NT2/D1 (cell line): Measurements from ENCODE around the gene USP21.

Experiments used
- SUZ12 ChIP-seq: IDR thresholded peaks from 2 replicates; pipeline ENCODE4 v1.6.1; 2011; ENCODE audit not compliant: insufficient read length, insufficient read depth; ENCODE audit errors: extremely low read depth
- YY1 ChIP-seq: IDR thresholded peaks from 2 replicates; pipeline ENCODE4 v1.6.1; 2011; ENCODE audit not compliant: insufficient read length, insufficient read depth
- ZNF274 ChIP-seq: IDR thresholded peaks from 2 replicates; pipeline ENCODE4 v1.6.1; 2011; ENCODE audit warnings: mild to moderate bottlenecking, low read depth, low read length

DNA sequence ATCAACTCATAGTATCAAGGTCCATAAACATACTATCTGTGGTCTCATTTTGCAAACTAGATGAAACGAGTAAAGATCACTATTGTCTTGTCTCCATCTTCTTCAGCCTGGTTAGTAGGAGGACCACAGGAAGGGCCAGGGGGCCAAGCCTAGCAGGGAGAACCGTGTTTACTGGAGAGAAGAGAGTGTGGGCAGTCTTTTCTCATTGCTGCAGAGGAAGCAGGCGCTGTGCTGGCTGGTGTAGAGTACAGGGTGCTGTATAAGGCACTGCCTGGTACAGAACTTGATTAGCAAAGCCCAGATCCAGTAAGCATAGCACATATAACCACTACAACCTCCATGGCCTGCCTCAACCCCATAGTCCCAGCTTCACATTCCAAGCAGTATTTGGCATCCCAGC, 28.0 kb downstream of the USP21 start:
- no peak for TF ChIP-seq ZNF274
- TF ChIP-seq YY1, result no peak
- no peak for TF ChIP-seq SUZ12
